Panc1 (cell line): ENCODE results near the gene CAMK1G. TPM values are rescaled to one million over a fixed set of nuclear protein-coding genes. Genes with fewer than 3 reads are reported as not detected.

Experiments used
- ATAC-seq: fragments of 200-7000 bp; cut with Tn5 transposase; 2 replicates; pipeline ENCODE4 v1.9.1; 2020; ENCODE audit warnings: mild to moderate bottlenecking, moderate library complexity
- BruUV-seq: library from RNA; stranded (reverse); fragments of 400-500 nt; replicated peaks from 2 replicates; lab custom pipeline; 2021; lab: Mats Ljungman, UMichigan
- CTCF ChIA-PET: fragments of 300-600 bp; sonication (Branson Sonifier 250); formaldehyde crosslinking; loops from one replicate; lab custom pipeline; 2022; ENCODE audit warnings: antibody characterized with exemption; lab: Charles Lee
- POLR2A ChIA-PET: fragments of 300-600 bp; sonication (Branson Sonifier 250); formaldehyde crosslinking; loops from one replicate; lab custom pipeline; 2022; ENCODE audit warnings: antibody characterized with exemption; lab: Charles Lee
- DNase-seq: peaks from one replicate; pipeline ENCODE4 v3.0.0-alpha.2; 2010; ENCODE audit warnings: low read depth, low spot score
- H3K27ac ChIP-seq: 2 replicates; pipeline ENCODE4 v1.5.1; 2011; ENCODE audit warnings: mild to moderate bottlenecking, low read length, inconsistent platforms
- H3K27me3 ChIP-seq: fragments of 200-500 bp; sonication (Bioruptor generic); 2 replicates; pipeline ENCODE4 v1.6.0; 2014; ENCODE audit warnings: low read length, inconsistent platforms; ENCODE audit not compliant: control insufficient read depth, insufficient read depth
- H3K36me3 ChIP-seq: fragments of 200-500 bp; sonication (Bioruptor generic); 2 replicates; pipeline ENCODE4 v1.5.1; 2014; ENCODE audit warnings: inconsistent platforms, mild to moderate bottlenecking, low read length, moderate library complexity; ENCODE audit not compliant: control insufficient read depth, insufficient read depth
- H3K4me1 ChIP-seq: 2 replicates; pipeline ENCODE4 v1.5.1; 2011; ENCODE audit warnings: inconsistent platforms, mild to moderate bottlenecking, low read length, moderate library complexity; ENCODE audit not compliant: control insufficient read depth, insufficient read depth
- H3K4me3 ChIP-seq, 2 experiments: 2 replicates each; pipeline ENCODE4 v1.5.1; 2011 to 2012; ENCODE audit warnings: low read depth in 2 of 2, low read length in 2 of 2, mild to moderate bottlenecking in 2 of 2, inconsistent platforms in 1 of 2, moderate library complexity in 1 of 2
- H3K9me3 ChIP-seq: fragments of 200-500 bp; sonication (Bioruptor generic); 2 replicates; pipeline ENCODE4 v1.5.1; 2014; ENCODE audit warnings: low read depth, mild to moderate bottlenecking, inconsistent platforms, low read length, moderate library complexity; ENCODE audit not compliant: control insufficient read depth, insufficient read depth
- CTCF ChIP-seq: fragments of 450-650 bp; IDR thresholded peaks from 2 replicates; pipeline ENCODE4 v1.5.1; 2017; ENCODE audit warnings: mild to moderate bottlenecking
- POLR2AphosphoS5 ChIP-seq: IDR thresholded peaks from 2 replicates; pipeline ENCODE4 v1.6.1; 2012; ENCODE audit warnings: mild to moderate bottlenecking, low read depth, low read length, moderate library complexity
- REST ChIP-seq, 2 experiments: IDR thresholded peaks; 2 replicates each; pipeline ENCODE4 v1.6.1; 2011 to 2012; ENCODE audit warnings: low read depth in 2 of 2, control low read depth in 1 of 2, low read length in 1 of 2, mild to moderate bottlenecking in 1 of 2, moderate library complexity in 1 of 2; ENCODE audit not compliant: insufficient read depth in 1 of 2
- SIN3A ChIP-seq: IDR thresholded peaks from 2 replicates; pipeline ENCODE4 v1.6.1; 2012; ENCODE audit warnings: low read depth, mild to moderate bottlenecking, low read length, moderate library complexity, borderline replicate concordance; ENCODE audit not compliant: insufficient read depth
- TCF7L2 ChIP-seq: IDR thresholded peaks from 2 replicates; pipeline ENCODE4 v1.6.1; 2011; ENCODE audit warnings: mild to moderate bottlenecking, low read depth, low read length, inconsistent platforms
- in situ Hi-C: cut with HindIII; loops from 2 replicates; pipeline ENCODE4 v1.10.0; 2016; ENCODE audit warnings: low sequenced_read_pairs, low pct_unique_long_range_greater_than_20kb
- intact Hi-C: fragments of 100-400 bp; cut with micrococcal nuclease; formaldehyde crosslinking; loops from one replicate; pipeline ENCODE4 v1.10.0; 2022; ENCODE audit not compliant: unreplicated experiment
- total RNA-seq: library from RNA; stranded (reverse); gene quantifications from one replicate; pipeline ENCODE4 v1.2.1, GENCODE V29; 2021; ENCODE audit not compliant: unreplicated experiment

The CAMK1G gene
- total RNA-seq, 1 experiment from 2014 or later: not detected

DNA sequence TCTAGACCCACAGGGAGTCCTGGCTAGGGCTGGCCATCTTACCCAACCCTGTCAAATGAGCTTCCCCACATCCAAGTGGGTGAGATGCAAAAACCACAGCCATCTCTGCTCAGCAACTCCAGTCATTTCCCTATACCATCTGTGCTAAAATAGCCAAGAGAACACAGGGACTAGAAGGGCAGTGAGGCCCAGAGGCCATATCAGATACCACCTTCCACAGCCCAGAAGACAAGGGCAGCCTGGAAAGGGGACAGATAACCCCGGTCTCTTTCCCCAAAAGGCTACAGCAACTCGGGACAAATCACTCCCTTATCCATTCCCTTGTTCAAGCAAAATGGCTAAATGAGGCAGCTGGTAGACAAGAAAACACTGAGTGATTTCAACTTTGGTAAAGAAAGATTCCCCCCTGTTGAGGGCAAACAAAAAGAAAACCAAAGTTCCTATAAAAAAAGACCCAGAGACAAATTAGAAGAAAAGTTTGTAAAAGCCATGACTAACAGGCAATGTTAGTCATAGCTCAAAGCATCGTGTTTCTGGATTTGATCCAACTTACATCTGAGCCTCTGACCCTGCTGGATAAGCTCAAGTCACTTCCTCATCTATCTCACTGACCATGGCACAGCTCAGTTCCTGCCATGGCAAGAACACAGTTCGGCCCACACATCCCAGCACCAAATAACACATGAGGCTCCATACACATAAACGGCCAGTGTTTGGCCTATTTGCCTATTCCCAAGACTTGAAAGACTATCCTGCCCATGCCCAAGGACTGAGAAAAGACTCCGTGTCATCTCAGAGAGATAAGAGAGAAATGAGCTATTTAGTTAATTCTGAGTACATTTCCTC, 65.6 kb downstream of the CAMK1G start:
- in situ Hi-C loops: no loop called here
- POLR2A ChIA-PET: no interaction called here
- no peaks in the 10 kb centered on the region for H3K36me3 ChIP-seq

GRCh38 chr1:209650454-209650853, 66.9 kb downstream of the CAMK1G start:
- intact Hi-C loops (no loop called here), in situ Hi-C loops (no loop called here)
- ChIA-PET POLR2A (no interaction called here), CTCF (no interaction called here)
- BruUV-seq: no TSS peak
- no peak overlapping the region for H3K27ac ChIP-seq
- no peak for TF ChIP-seq POLR2AphosphoS5
- no peak for TF ChIP-seq CTCF
- TF ChIP-seq TCF7L2: no peak
- no peak for TF ChIP-seq REST (IDR thresholded peaks at IDR 0.05; ENCODE audit: insufficient read depth in 1 of 2, low read depth in 2 of 2, low read length in 1 of 2)
- no peak for TF ChIP-seq SIN3A
- no peaks in the 10 kb centered on the region for H3K36me3 ChIP-seq
- H3K4me1 ChIP-seq: peaks cover 5% of the 10 kb centered on the region
- H3K9me3 ChIP-seq: no peaks in the 10 kb centered on the region
- ATAC-seq (no peak), DNase-seq (no peak)
- no peaks in the 10 kb centered on the region for H3K27me3 ChIP-seq
- no peak overlapping the region for H3K4me3 ChIP-seq

More for the DNA sequence above, 65.6 kb downstream of the CAMK1G start:
- intact Hi-C loops: no loop called here
- peak; percentile 55 for DNase-seq
- H3K27me3 ChIP-seq: no peaks in the 10 kb centered on the region
- no TSS peak for BruUV-seq
- 0 out of 2 replicates have a peak, but pooled peaks have one; percentile 59 for ATAC-seq
- no peak overlapping the region for H3K27ac ChIP-seq
- TF ChIP-seq CTCF: no peak
- no peak for TF ChIP-seq SIN3A
- TF ChIP-seq TCF7L2: no peak
- no peak for TF ChIP-seq REST (IDR thresholded peaks at IDR 0.05; ENCODE audit: insufficient read depth in 1 of 2, low read depth in 2 of 2, low read length in 1 of 2)
- no peak for TF ChIP-seq POLR2AphosphoS5
- peaks cover 5% of the 10 kb centered on the region for H3K4me1 ChIP-seq
- no peaks in the 10 kb centered on the region for H3K9me3 ChIP-seq
- H3K4me3 ChIP-seq: no peak overlapping the region
- CTCF ChIA-PET: no interaction called here
